Measurements from ENCODE around the gene THOP1. TPM values are rescaled to one million over a fixed set of nuclear protein-coding genes. Genes with fewer than 3 reads are reported as not detected.

The THOP1 gene
- polyA plus RNA-seq, 2 of the 4 experiments (the other 2 are of a cell fraction), result 43.5 to 90.5 TPM

DNA sequence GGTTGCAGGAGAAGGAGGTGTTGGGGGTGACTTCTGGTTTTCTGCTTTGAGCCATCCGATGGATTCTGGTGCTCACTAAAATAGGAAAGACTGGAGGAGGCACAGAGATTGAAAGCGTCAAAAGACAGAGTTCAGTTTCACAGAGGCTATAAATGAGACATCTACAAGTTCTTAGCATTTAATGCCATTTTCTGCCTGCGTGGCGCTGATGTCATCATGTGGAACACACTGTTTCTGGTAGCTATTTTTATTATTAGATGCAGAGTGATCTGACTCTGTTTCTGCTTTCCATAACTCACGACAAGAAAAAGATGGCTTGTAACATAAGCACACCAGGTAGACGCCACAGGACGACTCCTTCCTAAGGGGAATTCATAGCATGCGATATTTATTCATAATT lies 42.2 kb upstream of the THOP1 start:
- FAIRE-seq, result no peak
- no peaks in the 10 kb centered on the region for H3K9me3 ChIP-seq
- H3K4me1 ChIP-seq, result 0 out of 3 replicates have a peak, but pooled peaks cover 3% of the 10 kb centered on the region
- H3K27ac ChIP-seq, result no peak overlapping the region
- WGBS (ENCODE audit: missing lambda C conversion rate), result 27% methylated on average over 8 of the region's 8 CpGs
- no peak for TF ChIP-seq RFX5 (IDR thresholded peaks at IDR 0.05)
- H3K4me2 ChIP-seq, result no peak overlapping the region
- ChIA-PET POLR2A (no interaction called here), CTCF (no interaction called here)
- no peak for DNase-seq (ENCODE audit: low read depth in 1 of 2, low spot score in 1 of 2)
- no peak overlapping the region for H3K4me3 ChIP-seq
- no peak for ATAC-seq

DNA sequence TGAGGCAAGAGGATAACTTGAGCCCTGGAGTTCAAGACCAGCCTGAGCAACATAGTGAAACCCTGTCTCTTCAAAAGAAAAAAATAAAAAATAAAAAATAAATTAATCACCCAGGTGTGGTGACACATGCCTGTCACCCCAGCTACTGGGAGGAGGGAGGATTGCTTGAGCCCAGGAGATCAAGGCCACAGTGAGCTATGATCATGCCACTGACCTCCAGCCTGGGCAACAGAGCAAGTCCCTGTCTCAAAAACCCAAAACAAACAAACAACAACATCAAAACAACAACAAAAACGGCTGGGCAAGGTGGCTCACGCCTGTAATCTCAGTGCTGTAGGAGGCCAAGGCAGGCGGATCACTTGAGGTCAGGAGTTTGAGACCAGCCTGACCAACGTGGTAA lies 41.2 kb upstream of the THOP1 start:
- no peak overlapping the region for H3K4me3 ChIP-seq
- H3K4me2 ChIP-seq, result no peak overlapping the region
- no peak overlapping the region for H3K27ac ChIP-seq
- no peak for DNase-seq (ENCODE audit: low read depth in 1 of 2, low spot score in 1 of 2)
- no peak for FAIRE-seq
- H3K4me1 ChIP-seq, result 0 out of 3 replicates have a peak, but pooled peaks cover under 1% of the 10 kb centered on the region
- ChIA-PET POLR2A (no interaction called here), CTCF (no interaction called here)
- no peak for TF ChIP-seq KDM5A (IDR thresholded peaks at IDR 0.05)
- no peak for TF ChIP-seq RARB (CRISPR knock-in tag; IDR thresholded peaks at IDR 0.05)
- TF ChIP-seq RAD21 (conservative IDR thresholded peaks at IDR 0.05 in 1 of 2, IDR thresholded peaks at IDR 0.05 in 1 of 2), result no peak
- TF ChIP-seq HOXB13 (CRISPR knock-in tag; IDR thresholded peaks at IDR 0.05; ENCODE audit: low read depth), result no peak
- TF ChIP-seq EP300 (IDR thresholded peaks at IDR 0.05), result no peak
- TF ChIP-seq, protein P1, sequence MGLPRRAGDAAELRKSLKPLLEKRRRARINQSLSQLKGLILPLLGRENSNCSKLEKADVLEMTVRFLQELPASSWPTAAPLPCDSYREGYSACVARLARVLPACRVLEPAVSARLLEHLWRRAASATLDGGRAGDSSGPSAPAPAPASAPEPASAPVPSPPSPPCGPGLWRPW (IDR thresholded peaks at IDR 0.05), result no peak
- TF ChIP-seq MAFK (IDR thresholded peaks at IDR 0.05; ENCODE audit: partially characterized antibody), result no peak
- no peak for TF ChIP-seq HOXA7 (CRISPR knock-in tag; IDR thresholded peaks at IDR 0.05)
- no peak for TF ChIP-seq RFX5 (IDR thresholded peaks at IDR 0.05)
- no peak for TF ChIP-seq RNF2 (IDR thresholded peaks at IDR 0.05; ENCODE audit: borderline replicate concordance, low read depth)
- no peak for TF ChIP-seq ZNF302 (CRISPR knock-in tag; IDR thresholded peaks at IDR 0.05)
- TF ChIP-seq NPAS2 (CRISPR knock-in tag; IDR thresholded peaks at IDR 0.05; ENCODE audit: borderline replicate concordance), result no peak
- no peak for TF ChIP-seq FOSL2 (IDR thresholded peaks at IDR 0.05)
- no peak for TF ChIP-seq FOSL2 (CRISPR knock-in tag; IDR thresholded peaks at IDR 0.05)
- no peak for TF ChIP-seq KDM1A (IDR thresholded peaks at IDR 0.05; ENCODE audit: low read depth)
- no peak for TF ChIP-seq FOXS1 (CRISPR knock-in tag; IDR thresholded peaks at IDR 0.05)
- TF ChIP-seq CEBPB (IDR thresholded peaks at IDR 0.05), result no peak
- no peak for TF ChIP-seq TFCP2L1 (CRISPR knock-in tag; IDR thresholded peaks at IDR 0.05)
- no peak for TF ChIP-seq SREBF2 (IDR thresholded peaks at IDR 0.05)
- WGBS (ENCODE audit: missing lambda C conversion rate), result 2% methylated on average over 4 of the region's 4 CpGs
- H3K9me3 ChIP-seq, result no peaks in the 10 kb centered on the region
- no peak for ATAC-seq

DNA sequence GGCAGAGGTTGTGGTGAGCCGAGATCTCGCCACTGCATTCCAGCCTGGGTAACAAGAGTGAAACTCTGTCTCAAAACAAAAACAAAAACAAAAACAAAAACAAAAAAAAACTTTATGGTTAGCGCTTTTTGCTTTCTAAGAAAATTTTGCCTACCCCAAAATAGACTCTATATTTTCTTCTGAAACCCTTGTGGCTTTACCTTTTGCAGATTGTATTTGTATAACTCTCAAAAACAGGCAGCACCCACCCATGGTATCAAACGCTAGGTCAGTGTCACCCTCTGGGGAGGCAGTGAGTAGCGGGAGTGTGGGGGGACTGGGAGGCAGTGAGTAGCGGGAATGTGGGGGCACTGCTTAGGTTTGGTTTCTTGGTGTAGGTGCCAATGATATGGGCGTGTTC lies 38.0 kb upstream of the THOP1 start:
- FAIRE-seq, result no peak
- TF ChIP-seq HOXB5 (CRISPR knock-in tag; IDR thresholded peaks at IDR 0.05) (no peak), MAZ (IDR thresholded peaks at IDR 0.05; ENCODE audit: borderline replicate concordance, low read depth, low read length) (no peak), RAD21 (conservative IDR thresholded peaks at IDR 0.05 in 1 of 2, IDR thresholded peaks at IDR 0.05 in 1 of 2) (no peak), SREBF2 (IDR thresholded peaks at IDR 0.05) (no peak), RARB (CRISPR knock-in tag; IDR thresholded peaks at IDR 0.05) (no peak), TFCP2L1 (CRISPR knock-in tag; IDR thresholded peaks at IDR 0.05) (no peak), TP53 (CRISPR knock-in tag; IDR thresholded peaks at IDR 0.05) (no peak), POLR2A (IDR thresholded peaks at IDR 0.05; ENCODE audit: low read length) (no peak), JUN (IDR thresholded peaks at IDR 0.05) (no peak), KDM5A (IDR thresholded peaks at IDR 0.05) (no peak), PHF8 (IDR thresholded peaks at IDR 0.05; ENCODE audit: borderline replicate concordance, low read depth) (no peak)
- TF ChIP-seq, protein P2, sequence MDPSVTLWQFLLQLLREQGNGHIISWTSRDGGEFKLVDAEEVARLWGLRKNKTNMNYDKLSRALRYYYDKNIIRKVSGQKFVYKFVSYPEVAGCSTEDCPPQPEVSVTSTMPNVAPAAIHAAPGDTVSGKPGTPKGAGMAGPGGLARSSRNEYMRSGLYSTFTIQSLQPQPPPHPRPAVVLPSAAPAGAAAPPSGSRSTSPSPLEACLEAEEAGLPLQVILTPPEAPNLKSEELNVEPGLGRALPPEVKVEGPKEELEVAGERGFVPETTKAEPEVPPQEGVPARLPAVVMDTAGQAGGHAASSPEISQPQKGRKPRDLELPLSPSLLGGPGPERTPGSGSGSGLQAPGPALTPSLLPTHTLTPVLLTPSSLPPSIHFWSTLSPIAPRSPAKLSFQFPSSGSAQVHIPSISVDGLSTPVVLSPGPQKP (IDR thresholded peaks at IDR 0.05; ENCODE audit: low read depth, low read length), result no peak
- TF ChIP-seq, protein P3, sequence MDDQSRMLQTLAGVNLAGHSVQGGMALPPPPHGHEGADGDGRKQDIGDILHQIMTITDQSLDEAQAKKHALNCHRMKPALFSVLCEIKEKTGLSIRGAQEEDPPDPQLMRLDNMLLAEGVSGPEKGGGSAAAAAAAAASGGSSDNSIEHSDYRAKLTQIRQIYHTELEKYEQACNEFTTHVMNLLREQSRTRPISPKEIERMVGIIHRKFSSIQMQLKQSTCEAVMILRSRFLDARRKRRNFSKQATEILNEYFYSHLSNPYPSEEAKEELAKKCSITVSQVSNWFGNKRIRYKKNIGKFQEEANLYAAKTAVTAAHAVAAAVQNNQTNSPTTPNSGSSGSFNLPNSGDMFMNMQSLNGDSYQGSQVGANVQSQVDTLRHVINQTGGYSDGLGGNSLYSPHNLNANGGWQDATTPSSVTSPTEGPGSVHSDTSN (IDR thresholded peaks at IDR 0.05), result no peak
- Histone ChIP-seq H3K4me1 (no peaks in the 10 kb centered on the region), H3K4me2 (no peak overlapping the region), H3K27ac (no peak overlapping the region), H3K9me3 (no peaks in the 10 kb centered on the region), H3K4me3 (no peak overlapping the region)
- POLR2A ChIA-PET, result no interaction called here
- no peak for DNase-seq (ENCODE audit: low read depth in 1 of 2, low spot score in 1 of 2)
- WGBS (ENCODE audit: missing lambda C conversion rate), result 43% methylated on average over 7 of the region's 7 CpGs
- no peak for ATAC-seq
- CTCF ChIA-PET, result interaction anchor here (1.7 to 3.2 kb wide), 2 partner anchors 99 to 100 kb away, joined by 5 to 57 read pairs; no protein-coding TSS in a partner anchor

Measured in A549 (cell line).